ENCODE data around the gene SNAI3. TPM values are rescaled to one million over a fixed set of nuclear protein-coding genes. Genes with fewer than 3 reads are reported as not detected.

The SNAI3 gene
- total RNA-seq, result 1 to 10 TPM; 1.2 to 2.2 (median 1.6) TPM

GRCh38 chr16:88686439-88687253, at the start of gene SNAI3:
Gene SNAI3, minus strand, starts transcription at chr16:88686507. Its CDS starts 101 bp downstream, at chr16:88686406.
- TF ChIP-seq CTCF (IDR thresholded peaks at IDR 0.05 in 4 of 5, conservative IDR thresholded peaks at IDR 0.05 in 1 of 5) (no peak), POLR2A (IDR thresholded peaks at IDR 0.05) (peak; percentile 73 to 75)
- H3K4me1 ChIP-seq, result peaks cover 16 to 31% of the 10 kb centered on the region in 2 donors
- in situ Hi-C loops (cut with MboI; ENCODE audit: low sequenced_read_pairs in 4 of 4) (no loop called here), intact Hi-C loops (cut with DNase I; ENCODE audit: low total_unique reads) (loop anchor here (1.0 to 2.0 kb wide), 3 partner anchors 12 to 484 kb away; partner anchors contain the start of genes CDH15, CTU2 and RNF166)
- peak; percentile 80 for ATAC-seq
- peak within 1 kb of the TSS; percentile 68 to 83 (median 75) for H3K4me3 ChIP-seq
- no peaks in the 10 kb centered on the region for H3K27me3 ChIP-seq
- H3K9me3 ChIP-seq, result no peaks in the 10 kb centered on the region
- H3K36me3 ChIP-seq, result no peaks in the 10 kb centered on the region
- H3K27ac ChIP-seq, result peak within 1 kb of the TSS; percentile 82 to 96 (median 88)
- peak; percentile 78 to 87 for DNase-seq

GRCh38 chr16:88736088-88736487, 49.8 kb upstream of the SNAI3 start:
- DNase-seq (no peak), ATAC-seq (no peak)
- H3K9me3 ChIP-seq, result no peaks in the 10 kb centered on the region
- H3K4me3 ChIP-seq, result no peak overlapping the region
- in situ Hi-C loops (cut with MboI; ENCODE audit: low sequenced_read_pairs in 4 of 4), result loop anchor here in 2 of 4 donors (25.0 kb wide), 1 partner anchor 476 kb away; the partner anchor contains the start of genes SLC22A31 (in 2 of the 2) and ZNF778 (in 2 of the 2)
- TF ChIP-seq CTCF (IDR thresholded peaks at IDR 0.05 in 4 of 5, conservative IDR thresholded peaks at IDR 0.05 in 1 of 5), result no peak
- no peak for TF ChIP-seq POLR2A (IDR thresholded peaks at IDR 0.05)
- no peaks in the 10 kb centered on the region for H3K36me3 ChIP-seq
- intact Hi-C loops (cut with DNase I; ENCODE audit: low total_unique reads), result loop anchor here (2.0 kb wide), 1 partner anchor 481 kb away; the partner anchor contains the start of gene ZNF778
- no peak overlapping the region for H3K27ac ChIP-seq
- peaks cover 0 to 7% of the 10 kb centered on the region in 2 donors for H3K4me1 ChIP-seq
- no peaks in the 10 kb centered on the region for H3K27me3 ChIP-seq

GRCh38 chr16:88735616-88736015, 49.3 kb upstream of the SNAI3 start:
- ATAC-seq (no peak), DNase-seq (no peak)
- Histone ChIP-seq H3K4me3 (no peak overlapping the region), H3K27me3 (no peaks in the 10 kb centered on the region), H3K9me3 (no peaks in the 10 kb centered on the region), H3K27ac (no peak overlapping the region), H3K4me1 (peaks cover 0 to 7% of the 10 kb centered on the region in 2 donors), H3K36me3 (no peaks in the 10 kb centered on the region)
- in situ Hi-C loops (cut with MboI; ENCODE audit: low sequenced_read_pairs in 4 of 4), result loop anchor here in 2 of 4 donors (25.0 kb wide), 1 partner anchor 477 kb away; the partner anchor contains the start of genes SLC22A31 (in 2 of the 2) and ZNF778 (in 2 of the 2)
- intact Hi-C loops (cut with DNase I; ENCODE audit: low total_unique reads), result loop anchor here (2.0 kb wide), 1 partner anchor 481 kb away; the partner anchor contains the start of gene ZNF778
- no peak for TF ChIP-seq CTCF (IDR thresholded peaks at IDR 0.05 in 4 of 5, conservative IDR thresholded peaks at IDR 0.05 in 1 of 5)
- no peak for TF ChIP-seq POLR2A (IDR thresholded peaks at IDR 0.05)

GRCh38 chr16:88735121-88735520, 48.8 kb upstream of the SNAI3 start:
- intact Hi-C loops (cut with DNase I; ENCODE audit: low total_unique reads), result no loop called here
- TF ChIP-seq CTCF (IDR thresholded peaks at IDR 0.05 in 4 of 5, conservative IDR thresholded peaks at IDR 0.05 in 1 of 5), result no peak
- no peak for TF ChIP-seq POLR2A (IDR thresholded peaks at IDR 0.05)

More at GRCh38 chr16:88735121-88735520, 48.8 kb upstream of the SNAI3 start:
- Histone ChIP-seq H3K27ac (no peak overlapping the region), H3K9me3 (no peaks in the 10 kb centered on the region), H3K36me3 (no peaks in the 10 kb centered on the region), H3K4me3 (no peak overlapping the region), H3K27me3 (no peaks in the 10 kb centered on the region), H3K4me1 (peaks cover 0 to 7% of the 10 kb centered on the region in 2 donors)
- DNase-seq, result no peak
- no peak for ATAC-seq
- in situ Hi-C loops (cut with MboI; ENCODE audit: low sequenced_read_pairs in 4 of 4), result loop anchor here in 2 of 4 donors (25.0 kb wide), 1 partner anchor 477 kb away; the partner anchor contains the start of genes SLC22A31 (in 2 of the 2) and ZNF778 (in 2 of the 2)

Data from gastrocnemius medialis (tissue), 4 donors.